Subcutaneous abdominal adipose tissue (tissue), 5 donors: ENCODE measurements around the gene OR6V1.
"Not testable (repeated sequence)": the region's sequence is repeated elsewhere in the genome, so short reads cannot be mapped to it uniquely, and the experiment has no call there.

Source experiments
- H3K27ac ChIP-seq: one replicate; pipeline ENCODE4 v1.7.0; 2013; ENCODE audit warnings: low read depth, mild to moderate bottlenecking, inconsistent platforms, low read length, moderate library complexity
- H3K27me3 ChIP-seq, 5 donors: one replicate each; pipeline ENCODE4 v1.7.0; 2013; ENCODE audit warnings: low read length in 5 of 5, inconsistent platforms in 1 of 5; ENCODE audit not compliant: control insufficient read depth in 5 of 5, insufficient read depth in 4 of 5
- H3K36me3 ChIP-seq, 5 donors: one replicate each; pipeline ENCODE4 v1.7.0; 2013; ENCODE audit warnings: low read length in 5 of 5; ENCODE audit not compliant: control insufficient read depth in 5 of 5, insufficient read depth in 5 of 5
- H3K4me1 ChIP-seq, 5 donors: one replicate each; pipeline ENCODE4 v1.7.0; 2013; ENCODE audit warnings: low read length in 5 of 5, mild to moderate bottlenecking in 3 of 5, moderate library complexity in 1 of 5; ENCODE audit not compliant: control insufficient read depth in 5 of 5, insufficient read depth in 5 of 5
- H3K4me3 ChIP-seq, 5 donors: one replicate each; pipeline ENCODE4 v1.7.0; 2013; ENCODE audit warnings: low read length in 5 of 5, low read depth in 1 of 5
- H3K9ac ChIP-seq, 5 donors: one replicate each; pipeline ENCODE4 v1.7.0; 2013; ENCODE audit warnings: low read length in 5 of 5, mild to moderate bottlenecking in 4 of 5, moderate library complexity in 3 of 5
- H3K9me3 ChIP-seq, 5 donors: one replicate each; pipeline ENCODE4 v1.7.0; 2013; ENCODE audit warnings: low read length in 5 of 5; ENCODE audit not compliant: control insufficient read depth in 5 of 5
- donor health status: healthy.
- donor health status: healthy.
- donor health status: healthy.
- donor health status: healthy.
- donor health status: healthy.

The OR6V1 gene

GRCh38 chr7:143099579-143099978 lies 47.4 kb downstream of the OR6V1 start:
- H3K9me3 ChIP-seq: peaks cover 2 to 39% (median 29%) of the 10 kb centered on the region in 5 donors

More at GRCh38 chr7:143099579-143099978, 47.4 kb downstream of the OR6V1 start:
- not testable (repeated sequence) for H3K9ac ChIP-seq, H3K36me3 ChIP-seq, H3K4me1 ChIP-seq, H3K27me3 ChIP-seq, H3K27ac ChIP-seq, H3K4me3 ChIP-seq
